ENCODE data around the gene KIAA0232. TPM values are rescaled to one million over a fixed set of nuclear protein-coding genes. Genes with fewer than 3 reads are reported as not detected.
"Not testable (repeated sequence)": the region's sequence is repeated elsewhere in the genome, so short reads cannot be mapped to it uniquely, and the experiment has no call there.

Gene KIAA0232
- total and polyA plus RNA-seq, 5 donors from 2014 or later = 5.6 to 25.3 (median 13.5) TPM

GRCh38 chr4:6909113-6909969 is 126.8 kb downstream of the KIAA0232 start, which contains the start of gene TBC1D14:
Gene TBC1D14 (plus strand): TSS chr4:6909826. CDS start chr4:6923390, 13,564 bp downstream.
- Histone ChIP-seq H3K27ac (ENCODE audit: insufficient read depth, low read length, poor library complexity, severe bottlenecking) (peak within 1 kb of the TSS; percentile 94), H3K4me1 (ENCODE audit: control insufficient read depth, insufficient read depth, low read length, poor library complexity, severe bottlenecking) (peaks cover 62% of the 10 kb centered on the region), H3K36me3 (ENCODE audit: control insufficient read depth, insufficient read depth, low read length) (no peaks in the 10 kb centered on the region), H3K4me3 (ENCODE audit: low read depth, low read length) (peak within 1 kb of the TSS; percentile 91), H3K9me3 (ENCODE audit: control insufficient read depth in 2 of 2, low read length in 2 of 2) (no peaks in the 10 kb centered on the region), H3K27me3 (ENCODE audit: control insufficient read depth, insufficient read depth, low read length) (no peaks in the 10 kb centered on the region)
- Mint-ChIP-seq H3K4me3 (peak within 1 kb of the TSS; percentile 91 to 98 (median 96)), H3K9me3 (peaks cover 0 to 4% (median 0%) of the 10 kb centered on the region in 7 donors), H3K27ac (peak within 1 kb of the TSS; percentile 92 to 96 (median 94)), H3K36me3 (no peaks in the 10 kb centered on the region), H3K27me3 (peaks cover 5% of the 10 kb centered on the region), H3K4me1 (peaks cover 21 to 60% (median 49%) of the 10 kb centered on the region in 4 donors)
- ATAC-seq (ENCODE audit: low read depth in 2 of 2) (peak; percentile 84 to 85), DNase-seq (peak; percentile 81 to 91 (median 90))

- H3K4me1 Mint-ChIP-seq = peaks cover 21 to 64% (median 50%) of the 10 kb centered on the region in 4 donors
- Histone ChIP-seq H3K36me3 (ENCODE audit: control insufficient read depth, insufficient read depth, low read length) (no peaks in the 10 kb centered on the region), H3K27ac (ENCODE audit: insufficient read depth, low read length, poor library complexity, severe bottlenecking) (peak overlapping the region; percentile 94), H3K4me3 (ENCODE audit: low read depth, low read length) (peak overlapping the region; percentile 80), H3K9me3 (ENCODE audit: control insufficient read depth in 2 of 2, low read length in 2 of 2) (no peaks in the 10 kb centered on the region), H3K4me1 (ENCODE audit: control insufficient read depth, insufficient read depth, low read length, poor library complexity, severe bottlenecking) (peaks cover 63% of the 10 kb centered on the region), H3K27me3 (ENCODE audit: control insufficient read depth, insufficient read depth, low read length) (no peaks in the 10 kb centered on the region)
- ATAC-seq (ENCODE audit: low read depth in 2 of 2) = no peak
- H3K27me3 Mint-ChIP-seq = peaks cover 5% of the 10 kb centered on the region
- H3K36me3 Mint-ChIP-seq = no peaks in the 10 kb centered on the region
- peak overlapping the region in 3 of 4 donors; percentile 90 to 98 (median 93) for H3K4me3 Mint-ChIP-seq
- H3K27ac Mint-ChIP-seq = peak overlapping the region; percentile 77 to 85 (median 82)
- peaks cover 0 to 4% (median 0%) of the 10 kb centered on the region in 7 donors for H3K9me3 Mint-ChIP-seq
- no peak for DNase-seq
Measured at GRCh38 chr4:6909970-6910339, 127.4 kb downstream of the KIAA0232 start.

- DNase-seq = peak in 1 of 3 donors; percentile 35
- no peaks in the 10 kb centered on the region for H3K36me3 ChIP-seq (ENCODE audit: control insufficient read depth, insufficient read depth, low read length)
- Mint-ChIP-seq H3K27ac (peak overlapping the region; percentile 77 to 85 (median 82)), H3K36me3 (no peaks in the 10 kb centered on the region), H3K4me3 (peak overlapping the region; percentile 90 to 98 (median 95)), H3K27me3 (peaks cover 5% of the 10 kb centered on the region), H3K4me1 (peaks cover 21 to 69% (median 52%) of the 10 kb centered on the region in 4 donors), H3K9me3 (peaks cover 0 to 4% (median 0%) of the 10 kb centered on the region in 7 donors)
- peak overlapping the region; percentile 45 for H3K27ac ChIP-seq (ENCODE audit: insufficient read depth, low read length, poor library complexity, severe bottlenecking)
- no peaks in the 10 kb centered on the region for H3K27me3 ChIP-seq (ENCODE audit: control insufficient read depth, insufficient read depth, low read length)
- H3K4me3 ChIP-seq (ENCODE audit: low read depth, low read length) = peak overlapping the region; percentile 80
- ATAC-seq (ENCODE audit: low read depth in 2 of 2) = no peak
- no peaks in the 10 kb centered on the region for H3K9me3 ChIP-seq (ENCODE audit: control insufficient read depth in 2 of 2, low read length in 2 of 2)
- peaks cover 68% of the 10 kb centered on the region for H3K4me1 ChIP-seq (ENCODE audit: control insufficient read depth, insufficient read depth, low read length, poor library complexity, severe bottlenecking)
Measured at GRCh38 chr4:6910340-6910959, 127.9 kb downstream of the KIAA0232 start.

- H3K4me3 Mint-ChIP-seq = peak overlapping the region; percentile 90 to 98 (median 95)
- H3K27ac Mint-ChIP-seq = peak overlapping the region; percentile 68 to 85 (median 82)
- H3K27me3 Mint-ChIP-seq = peaks cover 5% of the 10 kb centered on the region
- peaks cover 0 to 4% (median 0%) of the 10 kb centered on the region in 7 donors for H3K9me3 Mint-ChIP-seq
- Histone ChIP-seq H3K9me3 (ENCODE audit: control insufficient read depth in 2 of 2, low read length in 2 of 2) (no peaks in the 10 kb centered on the region), H3K27me3 (ENCODE audit: control insufficient read depth, insufficient read depth, low read length) (no peaks in the 10 kb centered on the region), H3K4me3 (ENCODE audit: low read depth, low read length) (peak overlapping the region; percentile 80), H3K4me1 (ENCODE audit: control insufficient read depth, insufficient read depth, low read length, poor library complexity, severe bottlenecking) (peaks cover 76% of the 10 kb centered on the region), H3K36me3 (ENCODE audit: control insufficient read depth, insufficient read depth, low read length) (no peaks in the 10 kb centered on the region), H3K27ac (ENCODE audit: insufficient read depth, low read length, poor library complexity, severe bottlenecking) (no peak overlapping the region)
- H3K4me1 Mint-ChIP-seq = peaks cover 21 to 76% (median 54%) of the 10 kb centered on the region in 4 donors
- no peak for ATAC-seq (ENCODE audit: low read depth in 2 of 2)
- H3K36me3 Mint-ChIP-seq = no peaks in the 10 kb centered on the region
- no peak for DNase-seq
Measured at GRCh38 chr4:6910960-6911874, 128.7 kb downstream of the KIAA0232 start.

- Mint-ChIP-seq H3K27ac (peak overlapping the region in 2 of 3 donors; percentile 82 to 85), H3K4me3 (peak overlapping the region; percentile 90 to 98 (median 95)), H3K4me1 (peaks cover 28 to 83% (median 61%) of the 10 kb centered on the region in 4 donors)
- not testable (repeated sequence) for H3K36me3 ChIP-seq (ENCODE audit: control insufficient read depth, insufficient read depth, low read length); H3K36me3 Mint-ChIP-seq; H3K27me3 Mint-ChIP-seq; H3K27ac ChIP-seq (ENCODE audit: insufficient read depth, low read length, poor library complexity, severe bottlenecking); DNase-seq; H3K9me3 Mint-ChIP-seq; H3K27me3 ChIP-seq (ENCODE audit: control insufficient read depth, insufficient read depth, low read length); H3K9me3 ChIP-seq (ENCODE audit: control insufficient read depth in 2 of 2, low read length in 2 of 2); ATAC-seq (ENCODE audit: low read depth in 2 of 2)
- Histone ChIP-seq H3K4me3 (ENCODE audit: low read depth, low read length) (peak overlapping the region; percentile 80), H3K4me1 (ENCODE audit: control insufficient read depth, insufficient read depth, low read length, poor library complexity, severe bottlenecking) (peaks cover 83% of the 10 kb centered on the region)
Measured at GRCh38 chr4:6911917-6912316, 129.4 kb downstream of the KIAA0232 start.

- no peaks in the 10 kb centered on the region for H3K36me3 ChIP-seq (ENCODE audit: control insufficient read depth, insufficient read depth, low read length)
- H3K9me3 Mint-ChIP-seq = peaks cover 0 to 4% (median 0%) of the 10 kb centered on the region in 7 donors
- H3K4me3 ChIP-seq (ENCODE audit: low read depth, low read length) = no peak overlapping the region
- DNase-seq = peak in 1 of 3 donors; percentile 33
- ATAC-seq (ENCODE audit: low read depth in 2 of 2) = no peak
- H3K27me3 Mint-ChIP-seq = peaks cover 5% of the 10 kb centered on the region
- H3K4me3 Mint-ChIP-seq = peak overlapping the region; percentile 60 to 98 (median 79)
- peaks cover 32 to 85% (median 65%) of the 10 kb centered on the region in 4 donors for H3K4me1 Mint-ChIP-seq
- no peaks in the 10 kb centered on the region for H3K9me3 ChIP-seq (ENCODE audit: control insufficient read depth in 2 of 2, low read length in 2 of 2)
- H3K27me3 ChIP-seq (ENCODE audit: control insufficient read depth, insufficient read depth, low read length) = no peaks in the 10 kb centered on the region
- peak overlapping the region in 2 of 3 donors; percentile 82 to 86 for H3K27ac Mint-ChIP-seq
- no peaks in the 10 kb centered on the region for H3K36me3 Mint-ChIP-seq
- no peak overlapping the region for H3K27ac ChIP-seq (ENCODE audit: insufficient read depth, low read length, poor library complexity, severe bottlenecking)
- H3K4me1 ChIP-seq (ENCODE audit: control insufficient read depth, insufficient read depth, low read length, poor library complexity, severe bottlenecking) = peaks cover 88% of the 10 kb centered on the region
Measured at GRCh38 chr4:6912441-6912840, 129.9 kb downstream of the KIAA0232 start.
